ENCODE measurements around the gene CCBE1. TPM values are rescaled to one million over a fixed set of nuclear protein-coding genes. Genes with fewer than 3 reads are reported as not detected.

Gene CCBE1
- total RNA-seq, 1 donor from 2014 or later = 1.6 TPM

DNA sequence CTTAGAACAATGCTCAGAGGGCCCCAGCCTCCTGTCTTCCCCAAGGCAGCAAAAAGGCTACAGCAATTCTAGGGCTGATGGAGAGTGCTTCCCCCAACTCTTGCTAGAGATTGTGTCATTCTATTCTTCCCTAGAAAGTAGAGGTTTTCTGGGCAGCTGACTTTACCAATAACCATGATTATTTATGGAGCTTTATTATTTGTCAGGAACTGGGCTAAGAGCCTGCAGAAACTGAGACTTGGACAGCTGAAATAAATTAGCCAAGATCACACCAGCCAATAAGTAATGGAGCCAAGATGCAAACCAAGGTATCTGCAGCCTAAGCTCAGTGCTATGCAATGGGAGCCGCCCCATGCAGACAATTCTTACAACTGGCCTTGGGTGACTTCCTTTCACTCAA lies 84.8 kb downstream of the CCBE1 start:
- no peak for FAIRE-seq
- no peak overlapping the region for H3K4me3 ChIP-seq (ENCODE audit: low read depth, low read length)
- DNase-seq (ENCODE audit: low read depth) = no peak
- no peaks in the 10 kb centered on the region for H3K36me3 ChIP-seq (ENCODE audit: control insufficient read depth, insufficient read depth, low read length)
- H3K27me3 ChIP-seq (ENCODE audit: control insufficient read depth, insufficient read depth, low read length) = no peaks in the 10 kb centered on the region
- TF ChIP-seq, protein P1, sequence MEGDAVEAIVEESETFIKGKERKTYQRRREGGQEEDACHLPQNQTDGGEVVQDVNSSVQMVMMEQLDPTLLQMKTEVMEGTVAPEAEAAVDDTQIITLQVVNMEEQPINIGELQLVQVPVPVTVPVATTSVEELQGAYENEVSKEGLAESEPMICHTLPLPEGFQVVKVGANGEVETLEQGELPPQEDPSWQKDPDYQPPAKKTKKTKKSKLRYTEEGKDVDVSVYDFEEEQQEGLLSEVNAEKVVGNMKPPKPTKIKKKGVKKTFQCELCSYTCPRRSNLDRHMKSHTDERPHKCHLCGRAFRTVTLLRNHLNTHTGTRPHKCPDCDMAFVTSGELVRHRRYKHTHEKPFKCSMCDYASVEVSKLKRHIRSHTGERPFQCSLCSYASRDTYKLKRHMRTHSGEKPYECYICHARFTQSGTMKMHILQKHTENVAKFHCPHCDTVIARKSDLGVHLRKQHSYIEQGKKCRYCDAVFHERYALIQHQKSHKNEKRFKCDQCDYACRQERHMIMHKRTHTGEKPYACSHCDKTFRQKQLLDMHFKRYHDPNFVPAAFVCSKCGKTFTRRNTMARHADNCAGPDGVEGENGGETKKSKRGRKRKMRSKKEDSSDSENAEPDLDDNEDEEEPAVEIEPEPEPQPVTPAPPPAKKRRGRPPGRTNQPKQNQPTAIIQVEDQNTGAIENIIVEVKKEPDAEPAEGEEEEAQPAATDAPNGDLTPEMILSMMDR (IDR thresholded peaks at IDR 0.05; ENCODE audit: insufficient read depth, low read length, severe bottlenecking) = no peak

DNA sequence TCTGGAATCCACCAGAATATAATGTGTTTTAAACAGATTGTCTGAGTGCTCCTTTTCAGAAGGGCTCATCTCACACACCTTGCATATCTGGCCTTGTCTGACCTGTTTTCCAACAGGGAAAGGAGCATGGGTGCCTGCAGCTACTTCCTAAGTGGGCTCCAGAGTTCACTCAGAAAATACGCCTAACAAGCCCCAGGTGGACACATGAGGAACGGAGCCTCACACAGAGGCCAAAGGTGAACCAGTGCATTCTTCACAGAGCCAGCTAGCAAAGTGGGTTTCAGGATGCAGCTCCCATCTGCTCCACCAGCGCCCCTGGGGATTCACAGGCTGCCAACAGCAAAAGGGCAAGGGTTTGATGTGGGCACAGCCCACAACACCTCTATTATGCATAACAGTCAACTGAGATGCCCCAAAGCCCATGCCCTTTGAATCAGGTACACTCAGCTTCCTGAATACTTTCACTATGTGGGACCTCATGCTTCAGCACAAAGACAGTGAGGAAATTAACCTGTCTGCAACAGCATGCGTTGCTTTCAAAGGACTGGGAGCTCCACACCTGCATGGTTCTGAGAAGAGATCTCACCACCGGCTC lies 86.6 kb downstream of the CCBE1 start:
- TF ChIP-seq, protein P1 (IDR thresholded peaks at IDR 0.05; ENCODE audit: insufficient read depth, low read length, severe bottlenecking) = no peak
- H3K27me3 ChIP-seq (ENCODE audit: control insufficient read depth, insufficient read depth, low read length) = no peaks in the 10 kb centered on the region
- H3K36me3 ChIP-seq (ENCODE audit: control insufficient read depth, insufficient read depth, low read length) = no peaks in the 10 kb centered on the region
- DNase-seq (ENCODE audit: low read depth) = no peak
- no peak overlapping the region for H3K4me3 ChIP-seq (ENCODE audit: low read depth, low read length)
- FAIRE-seq = peak; percentile 43

DNA sequence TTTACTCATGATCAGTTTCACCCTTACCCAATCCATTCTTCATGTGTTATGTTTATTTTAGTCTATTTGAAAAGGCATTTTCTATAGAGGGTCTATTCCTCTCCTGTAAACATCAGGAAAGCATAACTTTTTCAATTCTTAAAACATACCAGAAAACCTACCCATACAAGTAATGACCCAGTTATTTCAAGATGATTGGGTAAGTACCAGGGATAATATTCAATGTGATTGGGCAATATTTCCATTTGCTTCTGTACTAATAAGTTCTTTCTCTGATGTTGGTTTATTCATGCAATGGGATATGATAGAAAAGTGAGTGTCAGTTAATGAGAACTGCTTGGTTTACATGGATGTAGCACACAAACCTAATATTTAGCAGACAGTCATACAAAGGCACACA lies 87.6 kb downstream of the CCBE1 start:
- DNase-seq (ENCODE audit: low read depth) (no peak), FAIRE-seq (no peak)
- H3K4me3 ChIP-seq (ENCODE audit: low read depth, low read length) = no peak overlapping the region
- no peaks in the 10 kb centered on the region for H3K27me3 ChIP-seq (ENCODE audit: control insufficient read depth, insufficient read depth, low read length)
- TF ChIP-seq, protein P1 (IDR thresholded peaks at IDR 0.05; ENCODE audit: insufficient read depth, low read length, severe bottlenecking) = no peak
- H3K36me3 ChIP-seq (ENCODE audit: control insufficient read depth, insufficient read depth, low read length) = no peaks in the 10 kb centered on the region

DNA sequence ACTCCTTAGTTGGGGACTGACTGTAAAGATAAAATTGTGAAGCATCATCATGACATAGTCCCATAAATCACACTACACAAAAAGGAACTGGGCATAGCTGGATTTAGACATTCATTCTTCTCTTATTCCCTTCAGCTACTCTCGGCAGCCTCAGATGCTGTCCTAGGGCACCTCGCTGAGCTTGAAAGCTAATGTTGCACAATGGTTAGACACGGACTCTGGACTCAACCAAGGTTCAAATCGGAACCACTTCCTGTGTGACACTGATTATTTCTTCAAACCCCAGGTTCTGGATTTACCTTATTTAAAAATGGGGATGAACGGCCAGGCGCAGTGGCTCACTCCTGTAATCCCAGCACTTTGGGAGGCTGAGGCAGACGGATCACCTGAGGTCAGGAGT lies 89.8 kb downstream of the CCBE1 start:
- FAIRE-seq (no peak), DNase-seq (ENCODE audit: low read depth) (no peak)
- TF ChIP-seq, protein P1 (IDR thresholded peaks at IDR 0.05; ENCODE audit: insufficient read depth, low read length, severe bottlenecking) = no peak
- H3K36me3 ChIP-seq (ENCODE audit: control insufficient read depth, insufficient read depth, low read length) = no peaks in the 10 kb centered on the region
- H3K27me3 ChIP-seq (ENCODE audit: control insufficient read depth, insufficient read depth, low read length) = no peaks in the 10 kb centered on the region
- H3K4me3 ChIP-seq (ENCODE audit: low read depth, low read length) = no peak overlapping the region

DNA sequence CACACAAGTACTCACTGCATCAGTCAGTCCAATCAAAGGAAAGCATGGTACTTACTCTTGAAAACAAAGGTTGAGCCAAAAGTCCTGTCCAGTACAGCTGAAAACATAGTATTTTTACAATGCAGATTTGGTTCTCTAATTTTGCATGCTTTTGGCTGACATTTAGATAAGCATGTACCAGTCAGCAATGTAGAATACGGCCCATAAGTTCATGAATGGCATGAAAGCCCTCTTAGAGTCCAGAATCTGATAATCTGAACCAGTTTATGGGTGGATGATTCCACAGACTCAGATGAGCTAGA lies 90.2 kb downstream of the CCBE1 start:
- FAIRE-seq = peak; percentile 28
- Histone ChIP-seq H3K36me3 (ENCODE audit: control insufficient read depth, insufficient read depth, low read length) (no peaks in the 10 kb centered on the region), H3K4me3 (ENCODE audit: low read depth, low read length) (no peak overlapping the region), H3K27me3 (ENCODE audit: control insufficient read depth, insufficient read depth, low read length) (no peaks in the 10 kb centered on the region)
- TF ChIP-seq, protein P1 (IDR thresholded peaks at IDR 0.05; ENCODE audit: insufficient read depth, low read length, severe bottlenecking) = no peak
- DNase-seq (ENCODE audit: low read depth) = no peak

All from bronchial epithelial cell (primary cell).